ENCODE data around the gene HMCES.

Gene HMCES

DNA sequence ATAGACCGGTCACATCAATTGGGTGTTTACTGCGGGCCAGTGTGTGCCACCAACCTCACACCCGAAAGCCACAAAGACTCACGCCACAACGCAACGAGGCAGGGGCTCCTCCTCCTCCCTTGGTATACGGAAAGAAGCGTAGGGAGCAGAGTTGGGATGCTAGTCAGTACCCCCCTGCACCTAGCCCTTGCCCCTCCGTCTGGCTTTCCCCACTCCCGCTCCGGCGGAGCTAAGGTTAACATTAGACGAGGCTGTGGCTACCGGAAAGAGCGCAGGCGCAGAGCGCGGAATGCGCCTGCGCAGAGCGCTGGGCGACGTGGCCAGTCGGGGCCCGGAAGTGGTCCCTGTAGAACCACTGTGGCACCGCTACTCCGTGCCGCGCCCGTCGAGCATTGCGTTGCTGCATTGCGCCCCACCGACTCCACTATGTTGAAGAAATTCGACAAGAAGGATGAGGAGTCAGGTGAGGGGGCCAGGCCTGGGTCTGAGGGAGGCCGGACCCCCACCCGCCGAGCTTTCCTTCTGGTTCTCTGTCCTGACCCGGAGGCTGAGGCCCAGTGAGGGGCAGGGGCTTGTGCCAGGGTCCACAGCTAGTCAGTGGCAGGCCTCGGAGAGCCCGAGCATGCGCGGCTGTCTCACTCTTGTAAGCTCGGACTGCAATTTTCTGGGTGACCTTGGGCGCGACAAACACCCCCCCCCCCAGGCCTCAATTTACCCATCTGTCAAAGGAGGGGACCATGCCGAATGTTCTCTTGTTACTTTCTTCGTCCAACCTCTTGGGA, 29.2 kb upstream of the HMCES start, which contains the start of gene COPG1 (continued):
- no peak for TF ChIP-seq ZNF23 (tag by site-specific recombination; IDR thresholded peaks at IDR 0.05; ENCODE audit: borderline replicate concordance)
- peak; percentile 39; the same call in 1 of the 2 replicates for TF ChIP-seq ZBTB48 (tag by site-specific recombination; IDR thresholded peaks at IDR 0.05)
- TF ChIP-seq ZEB2 (tag by site-specific recombination; IDR thresholded peaks at IDR 0.05) = peak; percentile 43; the same call in 1 of the 2 replicates
- TF ChIP-seq ZNF473 (tag by site-specific recombination; IDR thresholded peaks at IDR 0.05) = no peak
- TF ChIP-seq, protein P1, sequence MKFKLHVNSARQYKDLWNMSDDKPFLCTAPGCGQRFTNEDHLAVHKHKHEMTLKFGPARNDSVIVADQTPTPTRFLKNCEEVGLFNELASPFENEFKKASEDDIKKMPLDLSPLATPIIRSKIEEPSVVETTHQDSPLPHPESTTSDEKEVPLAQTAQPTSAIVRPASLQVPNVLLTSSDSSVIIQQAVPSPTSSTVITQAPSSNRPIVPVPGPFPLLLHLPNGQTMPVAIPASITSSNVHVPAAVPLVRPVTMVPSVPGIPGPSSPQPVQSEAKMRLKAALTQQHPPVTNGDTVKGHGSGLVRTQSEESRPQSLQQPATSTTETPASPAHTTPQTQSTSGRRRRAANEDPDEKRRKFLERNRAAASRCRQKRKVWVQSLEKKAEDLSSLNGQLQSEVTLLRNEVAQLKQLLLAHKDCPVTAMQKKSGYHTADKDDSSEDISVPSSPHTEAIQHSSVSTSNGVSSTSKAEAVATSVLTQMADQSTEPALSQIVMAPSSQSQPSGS (tag by site-specific recombination; IDR thresholded peaks at IDR 0.05; ENCODE audit: low read depth) = no peak
- TF ChIP-seq ZNF501 (tag by site-specific recombination; IDR thresholded peaks at IDR 0.05) = peak; percentile 74; the same call in 1 of the 2 replicates
- TF ChIP-seq, protein P2, sequence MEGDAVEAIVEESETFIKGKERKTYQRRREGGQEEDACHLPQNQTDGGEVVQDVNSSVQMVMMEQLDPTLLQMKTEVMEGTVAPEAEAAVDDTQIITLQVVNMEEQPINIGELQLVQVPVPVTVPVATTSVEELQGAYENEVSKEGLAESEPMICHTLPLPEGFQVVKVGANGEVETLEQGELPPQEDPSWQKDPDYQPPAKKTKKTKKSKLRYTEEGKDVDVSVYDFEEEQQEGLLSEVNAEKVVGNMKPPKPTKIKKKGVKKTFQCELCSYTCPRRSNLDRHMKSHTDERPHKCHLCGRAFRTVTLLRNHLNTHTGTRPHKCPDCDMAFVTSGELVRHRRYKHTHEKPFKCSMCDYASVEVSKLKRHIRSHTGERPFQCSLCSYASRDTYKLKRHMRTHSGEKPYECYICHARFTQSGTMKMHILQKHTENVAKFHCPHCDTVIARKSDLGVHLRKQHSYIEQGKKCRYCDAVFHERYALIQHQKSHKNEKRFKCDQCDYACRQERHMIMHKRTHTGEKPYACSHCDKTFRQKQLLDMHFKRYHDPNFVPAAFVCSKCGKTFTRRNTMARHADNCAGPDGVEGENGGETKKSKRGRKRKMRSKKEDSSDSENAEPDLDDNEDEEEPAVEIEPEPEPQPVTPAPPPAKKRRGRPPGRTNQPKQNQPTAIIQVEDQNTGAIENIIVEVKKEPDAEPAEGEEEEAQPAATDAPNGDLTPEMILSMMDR (tag by site-specific recombination; IDR thresholded peaks at IDR 0.05) = no peak
- TF ChIP-seq, protein P3, sequence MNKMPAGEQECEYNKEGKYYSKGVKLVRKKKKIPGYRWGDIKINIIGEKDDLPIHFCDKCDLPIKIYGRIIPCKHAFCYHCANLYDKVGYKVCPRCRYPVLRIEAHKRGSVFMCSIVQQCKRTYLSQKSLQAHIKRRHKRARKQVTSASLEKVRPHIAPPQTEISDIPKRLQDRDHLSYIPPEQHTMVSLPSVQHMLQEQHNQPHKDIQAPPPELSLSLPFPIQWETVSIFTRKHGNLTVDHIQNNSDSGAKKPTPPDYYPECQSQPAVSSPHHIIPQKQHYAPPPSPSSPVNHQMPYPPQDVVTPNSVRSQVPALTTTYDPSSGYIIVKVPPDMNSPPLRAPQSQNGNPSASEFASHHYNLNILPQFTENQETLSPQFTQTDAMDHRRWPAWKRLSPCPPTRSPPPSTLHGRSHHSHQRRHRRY (tag by site-specific recombination; IDR thresholded peaks at IDR 0.05) = no peak
- TF ChIP-seq, protein P4, sequence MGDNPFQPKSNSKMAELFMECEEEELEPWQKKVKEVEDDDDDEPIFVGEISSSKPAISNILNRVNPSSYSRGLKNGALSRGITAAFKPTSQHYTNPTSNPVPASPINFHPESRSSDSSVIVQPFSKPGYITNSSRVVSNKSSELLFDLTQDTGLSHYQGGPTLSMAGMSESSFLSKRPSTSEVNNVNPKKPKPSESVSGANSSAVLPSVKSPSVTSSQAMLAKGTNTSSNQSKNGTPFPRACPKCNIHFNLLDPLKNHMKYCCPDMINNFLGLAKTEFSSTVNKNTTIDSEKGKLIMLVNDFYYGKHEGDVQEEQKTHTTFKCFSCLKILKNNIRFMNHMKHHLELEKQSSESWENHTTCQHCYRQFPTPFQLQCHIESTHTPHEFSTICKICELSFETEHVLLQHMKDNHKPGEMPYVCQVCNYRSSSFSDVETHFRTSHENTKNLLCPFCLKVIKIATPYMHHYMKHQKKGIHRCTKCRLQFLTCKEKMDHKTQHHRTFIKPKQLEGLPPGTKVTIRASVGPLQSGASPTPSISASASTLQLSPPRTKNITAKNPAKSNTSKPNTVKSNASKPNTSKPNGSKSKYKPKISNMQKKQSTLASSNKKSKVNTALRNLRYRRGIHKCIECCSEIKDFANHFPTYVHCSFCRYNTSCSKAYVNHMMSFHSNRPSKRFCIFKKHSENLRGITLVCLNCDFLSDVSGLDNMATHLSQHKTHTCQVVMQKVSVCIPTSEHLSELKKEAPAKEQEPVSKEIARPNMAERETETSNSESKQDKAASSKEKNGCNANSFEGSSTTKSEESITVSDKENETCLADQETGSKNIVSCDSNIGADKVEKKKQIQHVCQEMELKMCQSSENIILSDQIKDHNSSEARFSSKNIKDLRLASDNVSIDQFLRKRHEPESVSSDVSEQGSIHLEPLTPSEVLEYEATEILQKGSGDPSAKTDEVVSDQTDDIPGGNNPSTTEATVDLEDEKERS (tag by site-specific recombination; IDR thresholded peaks at IDR 0.05) = no peak
- no peak for TF ChIP-seq ZNF777 (tag by site-specific recombination; IDR thresholded peaks at IDR 0.05; ENCODE audit: borderline replicate concordance)
- no peak for TF ChIP-seq ZNF549 (tag by site-specific recombination; IDR thresholded peaks at IDR 0.05)
- no peak for TF ChIP-seq SETDB1 (IDR thresholded peaks at IDR 0.05; ENCODE audit: insufficient read length, low read length)
- TF ChIP-seq ZFP3 (tag by site-specific recombination; IDR thresholded peaks at IDR 0.05; ENCODE audit: low read depth) = no peak
- no peak for TF ChIP-seq ZNF555 (tag by site-specific recombination; conservative IDR thresholded peaks at IDR 0.05)
- TF ChIP-seq, protein P5, sequence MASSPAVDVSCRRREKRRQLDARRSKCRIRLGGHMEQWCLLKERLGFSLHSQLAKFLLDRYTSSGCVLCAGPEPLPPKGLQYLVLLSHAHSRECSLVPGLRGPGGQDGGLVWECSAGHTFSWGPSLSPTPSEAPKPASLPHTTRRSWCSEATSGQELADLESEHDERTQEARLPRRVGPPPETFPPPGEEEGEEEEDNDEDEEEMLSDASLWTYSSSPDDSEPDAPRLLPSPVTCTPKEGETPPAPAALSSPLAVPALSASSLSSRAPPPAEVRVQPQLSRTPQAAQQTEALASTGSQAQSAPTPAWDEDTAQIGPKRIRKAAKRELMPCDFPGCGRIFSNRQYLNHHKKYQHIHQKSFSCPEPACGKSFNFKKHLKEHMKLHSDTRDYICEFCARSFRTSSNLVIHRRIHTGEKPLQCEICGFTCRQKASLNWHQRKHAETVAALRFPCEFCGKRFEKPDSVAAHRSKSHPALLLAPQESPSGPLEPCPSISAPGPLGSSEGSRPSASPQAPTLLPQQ (tag by site-specific recombination; IDR thresholded peaks at IDR 0.05) = 0 out of 2 replicates have a peak, but pooled peaks have one; percentile 11
- TF ChIP-seq, protein P6, sequence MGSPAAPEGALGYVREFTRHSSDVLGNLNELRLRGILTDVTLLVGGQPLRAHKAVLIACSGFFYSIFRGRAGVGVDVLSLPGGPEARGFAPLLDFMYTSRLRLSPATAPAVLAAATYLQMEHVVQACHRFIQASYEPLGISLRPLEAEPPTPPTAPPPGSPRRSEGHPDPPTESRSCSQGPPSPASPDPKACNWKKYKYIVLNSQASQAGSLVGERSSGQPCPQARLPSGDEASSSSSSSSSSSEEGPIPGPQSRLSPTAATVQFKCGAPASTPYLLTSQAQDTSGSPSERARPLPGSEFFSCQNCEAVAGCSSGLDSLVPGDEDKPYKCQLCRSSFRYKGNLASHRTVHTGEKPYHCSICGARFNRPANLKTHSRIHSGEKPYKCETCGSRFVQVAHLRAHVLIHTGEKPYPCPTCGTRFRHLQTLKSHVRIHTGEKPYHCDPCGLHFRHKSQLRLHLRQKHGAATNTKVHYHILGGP (tag by site-specific recombination; IDR thresholded peaks at IDR 0.05) = no peak
- TF ChIP-seq ZNF830 (tag by site-specific recombination; IDR thresholded peaks at IDR 0.05; ENCODE audit: low read depth) = no peak
- TF ChIP-seq ZNF155 (tag by site-specific recombination; IDR thresholded peaks at IDR 0.05) = no peak
- TF ChIP-seq, protein P7, sequence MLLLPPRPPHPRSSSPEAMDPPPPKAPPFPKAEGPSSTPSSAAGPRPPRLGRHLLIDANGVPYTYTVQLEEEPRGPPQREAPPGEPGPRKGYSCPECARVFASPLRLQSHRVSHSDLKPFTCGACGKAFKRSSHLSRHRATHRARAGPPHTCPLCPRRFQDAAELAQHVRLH (tag by site-specific recombination; IDR thresholded peaks at IDR 0.05) = no peak
- no peak for TF ChIP-seq KLF7 (tag by site-specific recombination; IDR thresholded peaks at IDR 0.05; ENCODE audit: borderline replicate concordance)
- TF ChIP-seq ZNF394 (tag by site-specific recombination; IDR thresholded peaks at IDR 0.05; ENCODE audit: borderline replicate concordance) = peak; percentile 83
- no peak for TF ChIP-seq SP2 (tag by site-specific recombination; IDR thresholded peaks at IDR 0.05)
- no peak for TF ChIP-seq ZNF707 (tag by site-specific recombination; IDR thresholded peaks at IDR 0.05)
- TF ChIP-seq ZNF266 (tag by site-specific recombination; IDR thresholded peaks at IDR 0.05; ENCODE audit: low read depth) = no peak
- no peak for TF ChIP-seq ZNF221 (tag by site-specific recombination; IDR thresholded peaks at IDR 0.05; ENCODE audit: borderline replicate concordance)
- TF ChIP-seq KLF9 (tag by site-specific recombination; IDR thresholded peaks at IDR 0.05; ENCODE audit: low read depth) = no peak
- TF ChIP-seq ZNF529 (tag by site-specific recombination; IDR thresholded peaks at IDR 0.05; ENCODE audit: insufficient replicate concordance) = no peak
- no peak for TF ChIP-seq ZSCAN30 (tag by site-specific recombination; IDR thresholded peaks at IDR 0.05)
- 0 out of 2 replicates have a peak, but pooled peaks have one; percentile 33 for TF ChIP-seq ZNF341 (tag by site-specific recombination; IDR thresholded peaks at IDR 0.05; ENCODE audit: low read depth)
